Measurements from ENCODE around the gene PTAFR. TPM values are rescaled to one million over a fixed set of nuclear protein-coding genes. Genes with fewer than 3 reads are reported as not detected.

The PTAFR gene
- total and polyA plus RNA-seq, 8 donors = 0.45 to 3.5 (median 1.9) TPM; not detected in 1

GRCh38 chr1:28154078-28154594 is 22.4 kb downstream of the PTAFR start:
- H3K9me3 ChIP-seq = no peaks in the 10 kb centered on the region
- H3K27me3 ChIP-seq = no peaks in the 10 kb centered on the region
- H3K4me1 ChIP-seq = peaks cover 0 to 56% (median 0%) of the 10 kb centered on the region in 4 donors
- WGBS, 5 donors = 64 to 75% (median 68%) methylated on average over 9 of the region's 9 CpGs
- TF ChIP-seq EP300 (IDR thresholded peaks at IDR 0.05) (no peak), POLR2A (IDR thresholded peaks at IDR 0.05) (no peak), POLR2AphosphoS5 (IDR thresholded peaks at IDR 0.05) (no peak)
- TF ChIP-seq, protein P1, sequence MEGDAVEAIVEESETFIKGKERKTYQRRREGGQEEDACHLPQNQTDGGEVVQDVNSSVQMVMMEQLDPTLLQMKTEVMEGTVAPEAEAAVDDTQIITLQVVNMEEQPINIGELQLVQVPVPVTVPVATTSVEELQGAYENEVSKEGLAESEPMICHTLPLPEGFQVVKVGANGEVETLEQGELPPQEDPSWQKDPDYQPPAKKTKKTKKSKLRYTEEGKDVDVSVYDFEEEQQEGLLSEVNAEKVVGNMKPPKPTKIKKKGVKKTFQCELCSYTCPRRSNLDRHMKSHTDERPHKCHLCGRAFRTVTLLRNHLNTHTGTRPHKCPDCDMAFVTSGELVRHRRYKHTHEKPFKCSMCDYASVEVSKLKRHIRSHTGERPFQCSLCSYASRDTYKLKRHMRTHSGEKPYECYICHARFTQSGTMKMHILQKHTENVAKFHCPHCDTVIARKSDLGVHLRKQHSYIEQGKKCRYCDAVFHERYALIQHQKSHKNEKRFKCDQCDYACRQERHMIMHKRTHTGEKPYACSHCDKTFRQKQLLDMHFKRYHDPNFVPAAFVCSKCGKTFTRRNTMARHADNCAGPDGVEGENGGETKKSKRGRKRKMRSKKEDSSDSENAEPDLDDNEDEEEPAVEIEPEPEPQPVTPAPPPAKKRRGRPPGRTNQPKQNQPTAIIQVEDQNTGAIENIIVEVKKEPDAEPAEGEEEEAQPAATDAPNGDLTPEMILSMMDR (IDR thresholded peaks at IDR 0.05) = no peak
- peak overlapping the region in 2 of 5 donors; percentile 38 to 46 for H3K27ac ChIP-seq
- no peak overlapping the region for H3K4me3 ChIP-seq
- intact Hi-C loops (cut with DNase I; ENCODE audit: low total_unique reads) = no loop called here
- DNase-seq = no peak
- H3K36me3 ChIP-seq = peaks cover 0 to 15% (median 2%) of the 10 kb centered on the region in 4 donors

- Histone ChIP-seq H3K27ac (no peak overlapping the region), H3K27me3 (no peaks in the 10 kb centered on the region), H3K4me1 (peaks cover 0 to 25% (median 0%) of the 10 kb centered on the region in 4 donors), H3K9me3 (no peaks in the 10 kb centered on the region), H3K4me3 (no peak overlapping the region), H3K36me3 (peaks cover 0 to 15% (median 2%) of the 10 kb centered on the region in 4 donors)
- intact Hi-C loops (cut with DNase I; ENCODE audit: low total_unique reads) = no loop called here
- TF ChIP-seq, protein P1 (IDR thresholded peaks at IDR 0.05) = no peak
- no peak for TF ChIP-seq POLR2AphosphoS5 (IDR thresholded peaks at IDR 0.05)
- no peak for DNase-seq
- WGBS, 5 donors = 93 to 95% (median 94%) methylated on average over 23 of the region's 23 CpGs
These were observed 26.2 kb downstream of the PTAFR start for GRCh38 chr1:28150125-28150780.

DNA sequence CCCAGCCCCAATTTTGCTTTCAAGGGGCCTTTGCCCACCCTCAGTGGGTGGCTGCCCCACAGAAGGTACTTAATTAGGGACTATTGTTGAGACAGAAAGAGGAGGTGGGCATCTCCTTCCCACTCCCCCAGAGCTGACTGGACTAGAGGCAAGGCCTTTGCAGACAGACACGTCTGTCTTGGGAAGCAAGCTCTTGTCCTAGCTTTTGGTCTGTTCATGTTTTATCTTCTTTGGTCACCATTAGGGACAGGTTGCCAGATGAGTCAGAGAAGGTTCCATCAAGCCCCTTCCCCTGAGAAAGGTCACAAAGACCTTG is 27.7 kb downstream of the PTAFR start:
- no peak for DNase-seq
- Histone ChIP-seq H3K4me1 (peaks cover 0 to 11% (median 0%) of the 10 kb centered on the region in 4 donors), H3K36me3 (peaks cover 0 to 15% (median 2%) of the 10 kb centered on the region in 4 donors), H3K4me3 (no peak overlapping the region), H3K27ac (no peak overlapping the region), H3K9me3 (no peaks in the 10 kb centered on the region), H3K27me3 (no peaks in the 10 kb centered on the region)
- WGBS, 5 donors = 94 to 100% (median 100%) methylated on average over 1 of the region's 1 CpG
- intact Hi-C loops (cut with DNase I; ENCODE audit: low total_unique reads) = no loop called here
- TF ChIP-seq, protein P1 (IDR thresholded peaks at IDR 0.05) = no peak

DNA sequence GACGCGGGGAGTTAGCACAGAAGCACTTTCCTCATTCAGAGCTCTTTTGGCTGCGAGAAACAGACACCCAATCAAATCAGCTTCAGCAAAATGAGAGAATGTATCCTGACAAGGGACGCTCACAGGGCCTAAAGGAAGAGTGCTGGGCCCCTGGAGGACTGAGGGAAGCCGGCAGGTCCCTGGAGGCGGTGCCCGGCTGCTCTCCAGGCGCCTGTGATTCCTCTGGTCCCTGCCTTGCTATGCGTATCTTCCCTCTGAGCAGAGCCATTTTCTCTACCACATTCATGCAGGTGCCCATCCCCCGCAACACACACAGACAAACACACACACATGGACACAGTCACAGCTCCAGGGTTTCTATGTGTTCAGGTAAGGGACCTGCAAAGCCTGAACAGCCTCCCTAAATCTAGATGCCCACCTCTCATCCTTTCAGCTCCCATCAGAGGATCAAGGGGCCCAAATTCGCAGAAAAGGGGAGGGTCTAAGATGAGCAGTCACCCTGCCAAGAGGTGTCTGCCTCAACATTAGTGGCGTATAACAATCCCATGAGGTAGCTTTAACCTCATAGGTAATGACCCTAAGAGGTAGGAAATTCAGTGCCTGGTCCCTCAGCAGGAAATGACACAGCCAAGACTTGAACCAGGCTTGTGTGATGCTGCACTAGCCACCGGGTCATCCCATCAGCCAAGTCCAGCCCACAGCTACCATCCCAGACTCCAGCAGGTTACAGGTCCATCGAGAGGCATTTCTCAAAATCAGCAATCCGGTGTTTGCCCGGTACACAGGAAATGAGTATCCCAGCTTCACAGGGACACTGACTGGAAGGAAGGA is 29.0 kb downstream of the PTAFR start:
- Histone ChIP-seq H3K36me3 (peaks cover 0 to 15% (median 2%) of the 10 kb centered on the region in 4 donors), H3K4me1 (no peaks in the 10 kb centered on the region), H3K27ac (no peak overlapping the region), H3K4me3 (no peak overlapping the region), H3K9me3 (no peaks in the 10 kb centered on the region), H3K27me3 (no peaks in the 10 kb centered on the region)
- intact Hi-C loops (cut with DNase I; ENCODE audit: low total_unique reads) = no loop called here
- no peak for DNase-seq
- 78 to 85% (median 79%) methylated on average over 14 to 16 of the region's 16 CpGs for WGBS, 5 donors
- TF ChIP-seq, protein P1 (IDR thresholded peaks at IDR 0.05) = no peak
- TF ChIP-seq POLR2AphosphoS5 (IDR thresholded peaks at IDR 0.05) (no peak), EP300 (IDR thresholded peaks at IDR 0.05) (no peak), POLR2A (IDR thresholded peaks at IDR 0.05) (no peak)
